Keratinocyte (primary cell): ENCODE measurements around the gene VWA5A. TPM values are rescaled to one million over a fixed set of nuclear protein-coding genes. Genes with fewer than 3 reads are reported as not detected.

Experiments used
- DNase-seq: peaks from one replicate; pipeline ENCODE4 v3.0.0-alpha.2; 2011; ENCODE audit warnings: low read depth, missing footprints, low spot score
- FAIRE-seq: peaks from 2 replicates; lab custom pipeline; 2011; peaks lifted over from hg19 to GRCh38; lab: Jason Lieb, UNC
- H2AFZ ChIP-seq: 2 replicates; pipeline ENCODE4 v1.6.0; 2012; ENCODE audit warnings: low read length, control low read depth, inconsistent platforms; ENCODE audit not compliant: control insufficient read depth
- H3K27ac ChIP-seq: 2 replicates; pipeline ENCODE4 v1.5.1; 2011; ENCODE audit warnings: low read length; ENCODE audit not compliant: control insufficient read depth, insufficient read depth
- H3K27me3 ChIP-seq: 3 replicates; pipeline ENCODE4 v1.6.0; 2011; ENCODE audit warnings: low read length; ENCODE audit not compliant: control insufficient read depth, insufficient read depth; ENCODE audit errors: extremely low read depth
- H3K36me3 ChIP-seq, 2 experiments: 2 replicates in 1 of 2; 3 replicates in 1 of 2; pipeline ENCODE4 v1.5.1; 2011; ENCODE audit warnings: low read length in 2 of 2, mild to moderate bottlenecking in 1 of 2; ENCODE audit not compliant: control insufficient read depth in 2 of 2, insufficient read depth in 2 of 2; ENCODE audit errors: extremely low read depth in 1 of 2
- H3K4me1 ChIP-seq: 3 replicates; pipeline ENCODE4 v1.5.1; 2011; ENCODE audit warnings: low read length; ENCODE audit not compliant: control insufficient read depth, insufficient read depth; ENCODE audit errors: extremely low read depth
- H3K4me2 ChIP-seq: 3 replicates; pipeline ENCODE4 v1.6.0; 2011; ENCODE audit warnings: low read depth, low read length; ENCODE audit not compliant: control insufficient read depth, insufficient read depth; ENCODE audit errors: extremely low read depth
- H3K4me3 ChIP-seq, 3 experiments: fragments of 200-600 bp in 1 of 3; sonication (generic) in 1 of 3; 2 replicates in 2 of 3; 3 replicates in 1 of 3; pipeline ENCODE4 v1.5.1; 2011 to 2016; ENCODE audit warnings: low read length in 3 of 3, mild to moderate bottlenecking in 3 of 3, control low read depth in 2 of 3, inconsistent platforms in 1 of 3, low read depth in 1 of 3, mixed read lengths in 1 of 3, mixed run types in 1 of 3, moderate library complexity in 1 of 3; ENCODE audit not compliant: control insufficient read depth in 2 of 3, insufficient read depth in 2 of 3; ENCODE audit errors: extremely low read depth in 1 of 3
- H3K79me2 ChIP-seq: 2 replicates; pipeline ENCODE4 v1.6.0; 2012; ENCODE audit warnings: low read length; ENCODE audit not compliant: control insufficient read depth, insufficient read depth
- H3K9ac ChIP-seq: 3 replicates; pipeline ENCODE4 v1.6.0; 2011; ENCODE audit warnings: low read length; ENCODE audit not compliant: control insufficient read depth, insufficient read depth; ENCODE audit errors: extremely low read depth
- H3K9me1 ChIP-seq: 3 replicates; pipeline ENCODE4 v1.6.0; 2011; ENCODE audit warnings: low read length; ENCODE audit not compliant: control insufficient read depth, insufficient read depth; ENCODE audit errors: extremely low read depth
- H3K9me3 ChIP-seq: 2 replicates; pipeline ENCODE4 v1.5.1; 2012; ENCODE audit warnings: low read depth, low read length; ENCODE audit not compliant: control insufficient read depth
- H4K20me1 ChIP-seq: 3 replicates; pipeline ENCODE4 v1.6.0; 2011; ENCODE audit warnings: low read length; ENCODE audit not compliant: control insufficient read depth, insufficient read depth; ENCODE audit errors: extremely low read depth
- EZH2 ChIP-seq: IDR thresholded peaks from one replicate; pipeline ENCODE4 v1.6.1; 2012; ENCODE audit warnings: inconsistent platforms, mild to moderate bottlenecking, low read length, moderate library complexity
- dilution Hi-C: fragments of 300-500 bp; cut with MboI; formaldehyde crosslinking; loops from one replicate; pipeline ENCODE4 v1.7.0; 2020; ENCODE audit warnings: low sequenced_read_pairs; ENCODE audit not compliant: extremely low pct_ligation_motif_present
- polyA plus RNA-seq, 5 experiments: library from polyadenylated mRNA; depleted of rRNA in 3 of 5; stranded (reverse) in 3 of 5; stranded (forward) in 1 of 5; unstranded in 1 of 5; fragments of >200 nt; gene quantifications; 1 replicate in 1 of 5; 2 replicates in 3 of 5; 3 replicates in 1 of 5; pipeline versions ENCODE4 v1.2.1 to v1.2.3, GENCODE V29; 2011 to 2012; ENCODE audit warnings: missing spikeins in 2 of 5, low read depth in 1 of 5, low replicate concordance in 1 of 5
- TF ChIP-seq, protein P1 (sequence below), 3 experiments: IDR thresholded peaks in 1 of 3; conservative IDR thresholded peaks in 1 of 3; optimal IDR thresholded peaks in 1 of 3; 2 replicates in 2 of 3; 3 replicates in 1 of 3; pipeline versions ENCODE3 to v1.5.1; 2011; ENCODE audit warnings: low read length in 3 of 3, mild to moderate bottlenecking in 3 of 3, moderate library complexity in 2 of 3, control low read depth in 1 of 3, inconsistent platforms in 1 of 3; ENCODE audit not compliant: insufficient read depth in 2 of 3; ENCODE audit errors: extremely low read depth in 1 of 3

Gene VWA5A
- polyA plus RNA-seq, 1 donor (not counting 4 experiments of a cell fraction or from before 2014, with no cell fraction given), result 36.4 TPM

DNA sequence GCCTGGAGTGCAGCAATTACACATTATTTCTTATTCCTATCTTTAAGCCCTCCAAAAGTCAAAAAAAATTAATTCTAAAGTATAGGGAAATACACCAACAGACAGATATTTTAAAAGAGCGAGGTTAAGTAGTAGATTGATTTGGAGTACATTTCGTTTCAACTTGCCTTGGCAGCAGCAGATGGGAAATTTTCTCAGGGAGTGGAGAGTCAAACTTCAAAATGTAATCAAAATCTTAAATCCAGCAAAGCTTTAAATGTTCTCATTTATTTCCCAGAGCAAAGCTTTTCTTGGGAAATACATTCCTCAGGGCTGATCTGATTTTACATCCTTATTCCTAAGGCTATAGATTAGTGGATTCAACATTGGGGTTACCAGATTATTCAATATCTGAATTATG is 21.9 kb upstream of the VWA5A start:
- no peaks in the 10 kb centered on the region for H3K79me2 ChIP-seq

DNA sequence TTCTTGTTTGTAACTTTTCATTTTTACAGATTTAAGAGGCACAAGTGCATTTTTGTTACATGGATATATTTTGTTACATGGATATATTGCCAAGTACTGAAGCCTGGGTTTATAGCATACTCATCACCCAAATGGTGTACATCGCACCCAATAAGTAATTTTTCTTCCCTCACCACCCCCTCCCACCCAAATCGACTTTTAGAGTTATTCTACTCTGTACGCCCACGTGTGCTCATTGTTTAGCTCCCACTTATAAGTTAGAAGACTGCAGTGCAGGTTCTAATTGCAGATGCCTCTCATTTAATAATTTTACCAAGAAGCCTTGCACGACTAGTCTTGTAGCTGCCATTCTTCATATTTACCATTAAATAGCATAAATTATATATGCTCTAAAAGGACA is 20.5 kb upstream of the VWA5A start:
- H3K9ac ChIP-seq, result no peak overlapping the region
- H3K9me3 ChIP-seq, result no peaks in the 10 kb centered on the region
- no peaks in the 10 kb centered on the region for H3K27me3 ChIP-seq
- no peak for TF ChIP-seq EZH2
- TF ChIP-seq, protein P1, sequence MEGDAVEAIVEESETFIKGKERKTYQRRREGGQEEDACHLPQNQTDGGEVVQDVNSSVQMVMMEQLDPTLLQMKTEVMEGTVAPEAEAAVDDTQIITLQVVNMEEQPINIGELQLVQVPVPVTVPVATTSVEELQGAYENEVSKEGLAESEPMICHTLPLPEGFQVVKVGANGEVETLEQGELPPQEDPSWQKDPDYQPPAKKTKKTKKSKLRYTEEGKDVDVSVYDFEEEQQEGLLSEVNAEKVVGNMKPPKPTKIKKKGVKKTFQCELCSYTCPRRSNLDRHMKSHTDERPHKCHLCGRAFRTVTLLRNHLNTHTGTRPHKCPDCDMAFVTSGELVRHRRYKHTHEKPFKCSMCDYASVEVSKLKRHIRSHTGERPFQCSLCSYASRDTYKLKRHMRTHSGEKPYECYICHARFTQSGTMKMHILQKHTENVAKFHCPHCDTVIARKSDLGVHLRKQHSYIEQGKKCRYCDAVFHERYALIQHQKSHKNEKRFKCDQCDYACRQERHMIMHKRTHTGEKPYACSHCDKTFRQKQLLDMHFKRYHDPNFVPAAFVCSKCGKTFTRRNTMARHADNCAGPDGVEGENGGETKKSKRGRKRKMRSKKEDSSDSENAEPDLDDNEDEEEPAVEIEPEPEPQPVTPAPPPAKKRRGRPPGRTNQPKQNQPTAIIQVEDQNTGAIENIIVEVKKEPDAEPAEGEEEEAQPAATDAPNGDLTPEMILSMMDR (optimal IDR thresholded peaks at IDR 0.05 in 1 of 3, IDR thresholded peaks at IDR 0.05 in 1 of 3, conservative IDR thresholded peaks at IDR 0.05 in 1 of 3; ENCODE audit: extremely low read depth in 1 of 3, insufficient read depth in 2 of 3, low read length in 3 of 3), result no peak
- no peak overlapping the region for H2AFZ ChIP-seq
- no peaks in the 10 kb centered on the region for H4K20me1 ChIP-seq
- no peaks in the 10 kb centered on the region for H3K4me1 ChIP-seq
- H3K4me2 ChIP-seq, result no peak overlapping the region
- no peaks in the 10 kb centered on the region for H3K9me1 ChIP-seq
- no peaks in the 10 kb centered on the region for H3K79me2 ChIP-seq
- no peaks in the 10 kb centered on the region for H3K36me3 ChIP-seq
- no peak for FAIRE-seq
- no peak overlapping the region for H3K27ac ChIP-seq
- DNase-seq, result no peak
- no peak overlapping the region for H3K4me3 ChIP-seq
- dilution Hi-C loops, result no loop called here

More for the DNA sequence above, 21.9 kb upstream of the VWA5A start:
- DNase-seq (no peak), FAIRE-seq (no peak)
- H3K4me2 ChIP-seq, result no peak overlapping the region
- H3K27ac ChIP-seq, result no peak overlapping the region
- no peaks in the 10 kb centered on the region for H3K4me1 ChIP-seq
- H4K20me1 ChIP-seq, result no peaks in the 10 kb centered on the region
- H3K27me3 ChIP-seq, result no peaks in the 10 kb centered on the region
- no peak overlapping the region for H3K4me3 ChIP-seq
- H3K9me3 ChIP-seq, result no peaks in the 10 kb centered on the region
- H3K9ac ChIP-seq, result no peak overlapping the region
- no peak overlapping the region for H2AFZ ChIP-seq
- no peak for TF ChIP-seq EZH2
- TF ChIP-seq, protein P1 (optimal IDR thresholded peaks at IDR 0.05 in 1 of 3, IDR thresholded peaks at IDR 0.05 in 1 of 3, conservative IDR thresholded peaks at IDR 0.05 in 1 of 3; ENCODE audit: extremely low read depth in 1 of 3, insufficient read depth in 2 of 3, low read length in 3 of 3), result no peak
- dilution Hi-C loops, result no loop called here
- no peaks in the 10 kb centered on the region for H3K9me1 ChIP-seq
- H3K36me3 ChIP-seq, result no peaks in the 10 kb centered on the region
